Activated CD4-positive, alpha-beta T cell treated with anti-CD3 and anti-CD28 coated beads for 36 hours (primary cell): ENCODE data around the gene EPHB1. TPM values are rescaled to one million over a fixed set of nuclear protein-coding genes. Genes with fewer than 3 reads are reported as not detected.

ENCODE experiments used
- ATAC-seq: fragments of 200-7000 bp; cut with Tn5 transposase; one replicate; pipeline ENCODE4 v1.10.0; 2021; ENCODE audit warnings: mild to moderate bottlenecking, moderate library complexity
- CTCF ChIA-PET: fragments of 350-600 bp; sonication (Branson Sonifier 250); formaldehyde crosslinking; loops from one replicate; lab custom pipeline; 2021; ENCODE audit warnings: antibody characterized with exemption; lab: Charles Lee
- POLR2A ChIA-PET: fragments of 350-600 bp; sonication (Branson Sonifier 250); formaldehyde crosslinking; loops from one replicate; lab custom pipeline; 2021; ENCODE audit warnings: antibody characterized with exemption, inconsistent platforms; lab: Charles Lee
- DNase-seq: peaks from one replicate; pipeline ENCODE4 v3.0.0-alpha.2; 2020
- H3K27ac Mint-ChIP-seq: one replicate; pipeline ENCODE4 v1.8.0; 2021; ENCODE audit warnings: mixed read lengths
- H3K27me3 Mint-ChIP-seq: one replicate; pipeline ENCODE4 v1.8.0; 2021; ENCODE audit warnings: mixed read lengths
- H3K36me3 Mint-ChIP-seq: one replicate; pipeline ENCODE4 v1.8.0; 2021; ENCODE audit warnings: low read depth, mixed read lengths
- H3K4me1 Mint-ChIP-seq: one replicate; pipeline ENCODE4 v1.8.0; 2021; ENCODE audit warnings: mixed read lengths
- H3K4me3 Mint-ChIP-seq: one replicate; pipeline ENCODE4 v1.8.0; 2021; ENCODE audit warnings: mild to moderate bottlenecking, moderate library complexity, mixed read lengths
- H3K9me3 Mint-ChIP-seq: one replicate; pipeline ENCODE4 v1.8.0; 2021; ENCODE audit warnings: low read depth, mixed read lengths
- intact Hi-C, 2 experiments: fragments of 100-400 bp; cut with DNase I in 1 of 2; cut with micrococcal nuclease in 1 of 2; formaldehyde crosslinking; loops; one replicate each; pipeline versions ENCODE4 v1.14.2 to v1.15.1; 2022 to 2024; cut with DNase I, micrococcal nuclease
- total RNA-seq, 2 experiments: library from RNA; stranded (reverse); gene quantifications; one replicate each; pipeline ENCODE4 v1.2.3, GENCODE V29; 2021

EPHB1 gene
- total RNA-seq, 2 experiments from 2014 or later: 0.60 to 0.98 TPM

DNA sequence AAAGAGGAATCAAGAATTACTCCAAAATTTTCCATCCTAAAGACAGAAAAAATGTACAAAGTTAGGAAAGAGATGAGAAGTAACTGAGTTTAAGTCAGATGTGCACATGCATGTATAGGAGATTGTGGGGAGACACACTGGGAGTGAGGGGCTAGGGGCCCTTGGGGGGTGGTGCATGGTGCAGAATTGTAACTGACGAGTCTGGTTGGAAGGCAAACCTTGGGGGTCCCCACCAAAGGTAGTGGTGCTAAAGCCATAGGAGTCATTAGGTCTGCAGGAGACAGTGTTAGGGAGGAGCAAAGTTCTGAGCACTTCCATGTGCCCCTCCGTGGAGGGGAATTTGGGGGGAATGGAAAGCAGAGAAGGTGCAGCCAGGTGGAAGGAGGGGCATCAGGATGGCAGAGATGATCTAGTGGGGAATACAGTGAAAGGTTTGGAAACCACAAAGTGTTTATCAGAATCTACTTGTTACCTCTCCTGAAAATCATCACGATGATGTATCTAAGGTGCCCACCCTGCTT is 37.5 kb upstream of the EPHB1 start:
- Mint-ChIP-seq H3K4me1 (no peaks in the 10 kb centered on the region), H3K9me3 (no peaks in the 10 kb centered on the region), H3K27me3 (peaks cover 13% of the 10 kb centered on the region), H3K36me3 (no peaks in the 10 kb centered on the region), H3K27ac (no peak overlapping the region), H3K4me3 (no peak overlapping the region)
- intact Hi-C loops: loop anchor here in 1 of 2 experiments (10.0 kb wide), 1 partner anchor 153 kb away; no protein-coding TSS in a partner anchor
- ChIA-PET POLR2A (no interaction called here), CTCF (no interaction called here)
- DNase-seq (no peak), ATAC-seq (no peak)

DNA sequence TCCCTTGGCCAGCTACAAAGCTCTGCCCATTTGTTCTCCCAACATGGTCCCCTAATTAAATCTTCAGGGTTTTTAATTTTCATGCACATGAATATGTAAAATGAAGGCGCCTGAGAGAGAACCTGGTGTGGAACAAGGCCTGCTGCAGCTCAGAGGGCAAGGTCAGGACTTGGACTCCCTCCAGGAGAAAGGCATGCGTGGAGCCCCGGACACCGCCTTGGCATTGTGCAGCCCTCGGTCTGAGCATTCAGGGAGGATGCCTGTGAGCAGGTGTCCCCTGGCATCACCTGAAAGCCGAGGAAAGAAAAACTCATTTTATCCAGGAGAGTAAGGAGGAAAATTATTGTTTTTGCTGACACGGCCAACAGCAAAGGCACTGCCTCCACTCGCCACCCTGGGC is 33.8 kb upstream of the EPHB1 start:
- no peak overlapping the region for H3K27ac Mint-ChIP-seq
- ChIA-PET CTCF (interaction anchor here (0.6 to 1.3 kb wide), 3 partner anchors 34 to 160 kb away, joined by 3 to 4 read pairs (median 3); partner anchors contain the start of gene EPHB1), POLR2A (interaction anchor here (0.6 kb wide), 1 partner anchor 798 kb away, joined by 3 read pairs; no protein-coding TSS in a partner anchor)
- DNase-seq (no peak), ATAC-seq (no peak)
- no peaks in the 10 kb centered on the region for H3K36me3 Mint-ChIP-seq
- H3K4me1 Mint-ChIP-seq: no peaks in the 10 kb centered on the region
- H3K27me3 Mint-ChIP-seq: peaks cover 10% of the 10 kb centered on the region
- no peak overlapping the region for H3K4me3 Mint-ChIP-seq
- intact Hi-C loops: no loop called here
- no peaks in the 10 kb centered on the region for H3K9me3 Mint-ChIP-seq

DNA sequence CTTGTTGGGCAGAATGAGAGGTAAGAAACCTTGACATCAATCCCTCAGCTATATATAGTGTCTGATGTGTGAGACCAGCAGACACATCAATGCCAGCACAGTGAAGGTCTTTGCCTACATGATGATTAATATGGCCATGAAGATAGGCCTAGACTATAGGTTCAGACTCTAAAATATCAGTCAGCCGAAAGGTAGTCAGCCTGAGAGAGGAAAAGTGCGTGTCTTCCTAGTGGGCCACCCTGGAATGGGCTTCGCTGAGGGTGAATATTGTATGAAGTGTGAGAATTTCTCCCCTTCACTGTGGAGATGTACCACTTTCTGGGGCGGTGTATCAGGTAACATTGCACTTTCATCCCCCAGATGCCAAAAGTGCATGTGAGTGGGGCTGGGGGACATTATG is 33.0 kb upstream of the EPHB1 start:
- intact Hi-C loops: no loop called here
- H3K27ac Mint-ChIP-seq: no peak overlapping the region
- ChIA-PET POLR2A (no interaction called here), CTCF (interaction anchor here (0.6 kb wide), 1 partner anchor 42 kb away, joined by 3 read pairs; no protein-coding TSS in a partner anchor)
- no peaks in the 10 kb centered on the region for H3K36me3 Mint-ChIP-seq
- H3K9me3 Mint-ChIP-seq: no peaks in the 10 kb centered on the region
- H3K4me3 Mint-ChIP-seq: no peak overlapping the region
- peaks cover 7% of the 10 kb centered on the region for H3K27me3 Mint-ChIP-seq
- no peak for ATAC-seq
- DNase-seq: no peak
- no peaks in the 10 kb centered on the region for H3K4me1 Mint-ChIP-seq

DNA sequence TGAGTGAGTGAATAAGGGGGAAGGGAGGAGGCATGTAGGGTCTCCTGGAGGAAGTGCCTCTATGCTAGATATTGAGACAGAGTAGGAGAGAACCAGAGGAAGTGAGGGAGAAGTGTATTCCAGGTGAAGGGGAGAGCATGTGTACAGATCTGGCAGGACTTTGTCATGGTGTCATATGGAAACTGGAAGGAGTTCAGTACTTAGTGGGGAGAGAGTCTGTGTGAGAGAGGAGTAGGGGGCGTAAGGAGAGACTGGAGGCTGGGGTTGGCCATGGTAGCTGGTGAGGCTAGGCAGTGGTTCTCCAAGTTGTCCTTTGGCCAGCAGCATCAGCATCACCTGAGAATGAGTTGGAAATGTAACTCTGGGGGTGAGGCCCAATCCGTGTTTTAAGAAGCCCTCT is 29.6 kb upstream of the EPHB1 start:
- ChIA-PET CTCF (no interaction called here), POLR2A (no interaction called here)
- H3K36me3 Mint-ChIP-seq: no peaks in the 10 kb centered on the region
- peaks cover 2% of the 10 kb centered on the region for H3K27me3 Mint-ChIP-seq
- ATAC-seq (no peak), DNase-seq (no peak)
- no peak overlapping the region for H3K4me3 Mint-ChIP-seq
- no peak overlapping the region for H3K27ac Mint-ChIP-seq
- H3K4me1 Mint-ChIP-seq: no peaks in the 10 kb centered on the region
- no peaks in the 10 kb centered on the region for H3K9me3 Mint-ChIP-seq
- intact Hi-C loops: no loop called here

DNA sequence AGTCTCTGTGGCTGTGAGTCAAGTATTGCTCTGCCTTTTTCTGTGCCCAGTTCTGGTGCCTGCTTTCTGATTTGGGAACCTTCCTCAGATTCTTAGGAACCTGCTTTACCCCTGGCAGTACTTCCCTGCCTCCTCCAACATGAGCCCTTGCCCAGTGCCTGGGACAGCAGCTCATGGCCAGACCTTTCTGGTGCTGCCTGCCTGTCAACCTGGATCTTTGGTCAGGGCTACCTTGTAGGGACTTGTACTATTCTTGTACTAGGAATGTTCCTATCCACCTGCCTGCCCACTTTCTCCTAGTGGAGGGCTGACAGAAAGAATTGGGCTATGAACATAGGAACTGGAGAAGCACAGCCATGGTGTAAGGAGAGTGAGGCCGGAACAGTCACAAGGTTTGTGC is 28.8 kb upstream of the EPHB1 start:
- peaks cover 2% of the 10 kb centered on the region for H3K27me3 Mint-ChIP-seq

DNA sequence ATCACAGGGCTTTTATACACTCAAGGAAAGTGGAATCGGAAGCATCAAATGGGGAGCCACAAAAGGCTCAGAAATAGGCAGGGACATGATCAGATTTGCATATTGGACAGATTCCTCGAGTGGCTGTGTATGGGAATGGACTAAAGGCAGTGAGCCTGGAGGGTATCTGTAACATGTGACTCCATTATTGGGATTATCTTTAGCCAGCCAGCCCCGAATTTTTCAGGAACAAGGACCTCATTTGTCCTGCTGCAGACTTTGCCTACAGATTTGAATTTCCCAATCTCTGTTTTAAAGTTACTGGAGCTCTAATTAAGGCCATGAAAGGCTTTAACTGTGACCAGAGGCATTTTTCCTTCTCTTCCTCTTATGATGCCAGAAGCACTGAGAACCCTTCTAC is 26.9 kb upstream of the EPHB1 start:
- ChIA-PET POLR2A (no interaction called here), CTCF (interaction anchor here (1.1 to 2.0 kb wide), 2 partner anchors 11 to 13 kb away, joined by 3 to 10 read pairs; no protein-coding TSS in a partner anchor)
- DNase-seq: no peak
- no peak overlapping the region for H3K27ac Mint-ChIP-seq
- H3K4me3 Mint-ChIP-seq: no peak overlapping the region
- peaks cover 2% of the 10 kb centered on the region for H3K27me3 Mint-ChIP-seq
- H3K4me1 Mint-ChIP-seq: no peaks in the 10 kb centered on the region
- no peaks in the 10 kb centered on the region for H3K36me3 Mint-ChIP-seq
- intact Hi-C loops: no loop called here
- H3K9me3 Mint-ChIP-seq: no peaks in the 10 kb centered on the region
- ATAC-seq: no peak

More for the DNA sequence above, 28.8 kb upstream of the EPHB1 start:
- H3K4me3 Mint-ChIP-seq: no peak overlapping the region
- no peak overlapping the region for H3K27ac Mint-ChIP-seq
- ChIA-PET CTCF (no interaction called here), POLR2A (interaction anchor here (0.6 kb wide), 1 partner anchor 476 kb away, joined by 3 read pairs; no protein-coding TSS in a partner anchor)
- ATAC-seq (no peak), DNase-seq (no peak)
- no peaks in the 10 kb centered on the region for H3K9me3 Mint-ChIP-seq
- intact Hi-C loops: no loop called here
- no peaks in the 10 kb centered on the region for H3K36me3 Mint-ChIP-seq
- no peaks in the 10 kb centered on the region for H3K4me1 Mint-ChIP-seq

DNA sequence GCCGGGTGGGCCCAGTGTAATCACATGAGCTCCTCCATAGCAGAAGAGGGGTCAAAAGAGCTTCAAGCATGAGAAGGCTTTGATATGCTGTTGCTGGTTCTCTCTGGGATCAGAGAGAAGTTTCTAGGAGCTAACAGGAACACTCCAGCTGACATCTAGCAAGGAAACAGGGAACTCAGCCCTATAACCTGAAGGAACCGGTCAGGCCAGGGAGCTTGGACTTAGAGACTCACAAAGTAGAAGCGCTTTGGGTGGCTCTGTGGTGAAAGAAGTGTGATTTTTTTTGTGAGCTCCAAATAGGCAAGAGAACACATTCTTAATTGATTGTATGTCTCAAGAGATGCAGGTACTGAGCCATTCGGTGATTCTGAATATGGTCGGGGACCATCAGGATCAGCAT is 26.2 kb upstream of the EPHB1 start:
- intact Hi-C loops: no loop called here
- DNase-seq (no peak), ATAC-seq (no peak)
- peaks cover 2% of the 10 kb centered on the region for H3K27me3 Mint-ChIP-seq
- H3K27ac Mint-ChIP-seq: no peak overlapping the region
- H3K4me1 Mint-ChIP-seq: no peaks in the 10 kb centered on the region
- ChIA-PET CTCF (interaction anchor here (2.0 kb wide), 1 partner anchor 14 kb away, joined by 10 read pairs; no protein-coding TSS in a partner anchor), POLR2A (no interaction called here)
- no peak overlapping the region for H3K4me3 Mint-ChIP-seq
- no peaks in the 10 kb centered on the region for H3K9me3 Mint-ChIP-seq
- H3K36me3 Mint-ChIP-seq: no peaks in the 10 kb centered on the region

DNA sequence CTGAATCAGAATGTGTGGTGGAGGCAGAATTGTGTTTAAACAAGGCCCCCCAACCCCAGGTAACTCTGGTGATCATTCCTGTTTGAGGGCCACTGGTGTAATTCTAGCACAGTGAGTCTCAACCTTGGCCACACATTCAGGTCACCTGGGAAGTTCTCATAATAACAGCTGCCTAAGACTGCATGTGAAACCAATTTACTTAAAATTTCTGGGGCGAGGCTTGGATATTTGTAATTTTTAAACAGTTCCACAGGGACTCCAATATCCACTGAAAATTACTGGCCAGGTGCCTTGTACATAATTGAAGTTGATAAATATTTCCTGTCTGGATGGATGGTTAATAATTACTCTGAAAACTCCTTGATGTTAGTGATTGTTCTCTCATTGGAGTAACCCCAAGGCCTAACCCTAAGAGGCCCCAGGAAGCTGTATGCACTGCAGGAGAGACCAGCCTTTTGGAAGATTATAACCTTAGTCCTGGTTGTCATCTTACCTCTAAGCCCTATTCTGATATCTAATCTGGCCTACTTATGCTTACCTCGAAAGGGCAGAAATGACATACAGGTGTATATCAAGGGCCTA is 25.7 kb upstream of the EPHB1 start:
- intact Hi-C loops: no loop called here
- DNase-seq (no peak), ATAC-seq (no peak)
- no peaks in the 10 kb centered on the region for H3K9me3 Mint-ChIP-seq
- no peak overlapping the region for H3K4me3 Mint-ChIP-seq
- CTCF ChIA-PET: interaction anchor here (2.0 kb wide), 1 partner anchor 14 kb away, joined by 10 read pairs; no protein-coding TSS in a partner anchor
- H3K27ac Mint-ChIP-seq: no peak overlapping the region
- POLR2A ChIA-PET: no interaction called here
- no peaks in the 10 kb centered on the region for H3K36me3 Mint-ChIP-seq
- peaks cover 2% of the 10 kb centered on the region for H3K27me3 Mint-ChIP-seq
- no peaks in the 10 kb centered on the region for H3K4me1 Mint-ChIP-seq

DNA sequence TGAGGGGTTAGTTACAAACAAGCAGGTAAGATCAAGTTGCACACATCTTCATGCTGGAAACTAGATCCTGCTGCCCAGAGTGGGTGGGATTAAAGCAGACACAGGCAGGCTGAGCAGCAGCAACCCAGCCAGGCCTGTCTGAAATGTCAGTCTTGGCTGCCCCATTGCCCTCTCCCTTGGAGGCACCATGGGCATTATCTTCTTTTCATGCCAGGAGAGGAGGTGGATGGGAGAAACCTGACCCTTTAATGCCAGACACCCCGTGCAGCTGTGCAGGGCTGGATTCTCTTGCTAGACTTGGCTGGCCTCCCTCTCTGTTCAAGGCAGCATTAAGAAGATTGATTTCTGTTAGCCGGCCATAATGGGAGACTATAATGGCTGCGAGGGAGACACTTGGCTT is 23.0 kb upstream of the EPHB1 start:
- Mint-ChIP-seq H3K27me3 (no peaks in the 10 kb centered on the region), H3K36me3 (no peaks in the 10 kb centered on the region), H3K4me1 (no peaks in the 10 kb centered on the region), H3K4me3 (no peak overlapping the region), H3K27ac (no peak overlapping the region), H3K9me3 (no peaks in the 10 kb centered on the region)
- ChIA-PET CTCF (no interaction called here), POLR2A (no interaction called here)
- intact Hi-C loops: no loop called here
- no peak for ATAC-seq
- no peak for DNase-seq

DNA sequence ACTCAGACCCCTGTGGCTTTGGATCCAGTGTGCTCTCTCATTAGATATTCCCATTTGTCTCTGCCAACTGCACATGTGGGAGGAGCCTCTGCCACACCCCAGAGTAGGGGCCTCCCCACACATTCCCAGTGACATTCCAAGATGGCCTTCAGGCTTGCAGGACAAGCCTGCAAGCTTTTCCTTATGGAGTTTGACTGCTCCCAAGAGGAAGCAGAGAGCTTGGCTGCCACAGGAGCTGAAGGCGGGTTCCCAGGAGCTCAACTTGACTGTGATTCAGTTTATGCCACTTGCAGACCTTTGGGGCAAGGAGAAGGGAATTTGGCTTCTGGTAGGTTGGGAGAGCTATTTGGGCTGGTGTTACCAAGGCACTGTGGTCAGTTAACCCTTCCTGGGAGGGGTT is 22.5 kb upstream of the EPHB1 start:
- no peaks in the 10 kb centered on the region for H3K9me3 Mint-ChIP-seq
- ATAC-seq (no peak), DNase-seq (no peak)
- POLR2A ChIA-PET: no interaction called here
- no peak overlapping the region for H3K4me3 Mint-ChIP-seq
- intact Hi-C loops: no loop called here
- peaks cover 2% of the 10 kb centered on the region for H3K4me1 Mint-ChIP-seq
- no peaks in the 10 kb centered on the region for H3K27me3 Mint-ChIP-seq
- no peak overlapping the region for H3K27ac Mint-ChIP-seq
- H3K36me3 Mint-ChIP-seq: no peaks in the 10 kb centered on the region
- CTCF ChIA-PET: interaction anchor here (0.6 kb wide), 1 partner anchor 139 kb away, joined by 3 read pairs; no protein-coding TSS in a partner anchor

DNA sequence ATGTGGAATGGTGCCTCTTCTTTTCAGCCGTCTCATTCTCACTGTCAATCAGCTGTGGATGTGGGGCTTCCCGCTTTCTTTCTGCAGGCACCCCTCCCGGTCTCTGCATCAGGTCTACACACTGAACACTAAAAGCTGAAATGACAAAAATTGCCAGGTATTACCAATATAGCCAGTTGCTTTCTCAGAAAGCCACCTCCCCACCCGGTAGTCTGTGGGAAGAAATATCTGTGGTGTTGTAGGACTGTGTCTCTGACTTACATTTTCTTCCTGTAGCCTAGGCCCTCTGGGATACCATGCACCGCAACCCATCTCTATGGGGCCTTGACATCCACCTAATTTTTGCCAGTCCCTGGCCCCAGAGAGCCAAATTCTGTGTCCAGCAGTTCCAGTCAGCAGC is 19.2 kb upstream of the EPHB1 start:
- CTCF ChIA-PET: no interaction called here
- no peaks in the 10 kb centered on the region for H3K36me3 Mint-ChIP-seq
- H3K4me1 Mint-ChIP-seq: peaks cover 2% of the 10 kb centered on the region
- H3K27ac Mint-ChIP-seq: no peak overlapping the region
- H3K9me3 Mint-ChIP-seq: no peaks in the 10 kb centered on the region
- H3K27me3 Mint-ChIP-seq: no peaks in the 10 kb centered on the region
- intact Hi-C loops: no loop called here
- POLR2A ChIA-PET: no interaction called here
- ATAC-seq (peak; percentile 30), DNase-seq (no peak)
- no peak overlapping the region for H3K4me3 Mint-ChIP-seq

DNA sequence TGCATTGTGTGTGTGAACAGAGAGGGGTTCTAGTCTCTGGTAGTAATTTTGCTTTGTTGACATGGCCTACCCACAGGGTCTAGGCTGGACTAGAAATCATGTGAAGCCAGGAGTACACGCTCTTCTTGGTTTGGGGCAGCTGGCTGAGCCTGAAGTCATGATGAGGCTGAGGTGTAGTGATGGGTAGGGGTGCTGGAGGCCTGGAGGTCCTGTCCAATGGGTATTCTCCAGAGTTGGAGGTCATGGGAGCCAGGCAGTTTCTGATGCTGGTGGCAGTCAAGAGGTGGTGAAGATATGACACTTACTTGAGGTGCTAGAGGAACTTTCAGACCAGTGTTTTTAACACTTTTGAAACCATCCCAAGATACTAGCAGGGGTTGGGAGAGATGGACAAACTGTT is 18.5 kb upstream of the EPHB1 start:
- no peak for DNase-seq
- intact Hi-C loops: no loop called here
- Mint-ChIP-seq H3K4me1 (peaks cover 2% of the 10 kb centered on the region), H3K27ac (no peak overlapping the region), H3K27me3 (no peaks in the 10 kb centered on the region), H3K36me3 (no peaks in the 10 kb centered on the region), H3K4me3 (no peak overlapping the region), H3K9me3 (no peaks in the 10 kb centered on the region)
- CTCF ChIA-PET: no interaction called here
- POLR2A ChIA-PET: no interaction called here
- no peak for ATAC-seq
